Measurements from ENCODE around the gene PIK3R5. TPM values are rescaled to one million over a fixed set of nuclear protein-coding genes. Genes with fewer than 3 reads are reported as not detected.

Gene PIK3R5
- total RNA-seq, 1 experiment from 2014 or later = 2.5 TPM

GRCh38 chr17:8869114-8869815 is 96.2 kb downstream of the PIK3R5 start (continued):
- TF ChIP-seq CTCF (IDR thresholded peaks at IDR 0.05 in 2 of 3, conservative IDR thresholded peaks at IDR 0.05 in 1 of 3; ENCODE audit: borderline replicate concordance in 1 of 3, insufficient read depth in 1 of 3, low read depth in 2 of 3, low read length in 2 of 3) (no peak), ZNF274 (IDR thresholded peaks at IDR 0.05; ENCODE audit: low read depth, low read length) (no peak), SP1 (IDR thresholded peaks at IDR 0.05; ENCODE audit: low read depth) (no peak)

- intact Hi-C loops (cut with micrococcal nuclease) = no loop called here
- POLR2A ChIA-PET = interaction anchor here (1.1 kb wide), 1 partner anchor 485 kb away, joined by 3 read pairs; no protein-coding TSS in a partner anchor
- no TSS peak for BruUV-seq (replicated peaks)
- ATAC-seq = no peak
- Histone ChIP-seq H3K9me3 (ENCODE audit: control insufficient read depth in 1 of 2, insufficient read depth in 1 of 2, low read depth in 1 of 2, low read length in 2 of 2) (no peaks in the 10 kb centered on the region), H3K9ac (ENCODE audit: low read length) (no peak overlapping the region), H3K79me2 (ENCODE audit: insufficient read depth, low read length) (no peaks in the 10 kb centered on the region), H3K27me3 (ENCODE audit: insufficient read depth, low read length) (peaks cover 21% of the 10 kb centered on the region), H3K9me2 (ENCODE audit: insufficient read depth) (no peaks in the 10 kb centered on the region), H4K20me1 (ENCODE audit: insufficient read depth) (no peaks in the 10 kb centered on the region), H3K27ac (ENCODE audit: low read depth, low read length) (no peak overlapping the region), H3K4me2 (ENCODE audit: low read length) (no peak overlapping the region), H3K4me1 (ENCODE audit: control insufficient read depth in 1 of 2, insufficient read depth in 2 of 2, low read length in 2 of 2) (no peaks in the 10 kb centered on the region), H3K4me3 (replicated peaks in 1 of 2; ENCODE audit: low read depth in 1 of 2, low read length in 2 of 2) (no peak overlapping the region), H3K36me3 (ENCODE audit: control insufficient read depth in 1 of 2, insufficient read depth in 2 of 2, low read length in 2 of 2) (no peaks in the 10 kb centered on the region), H2AFZ (ENCODE audit: low read depth, low read length, poor library complexity, severe bottlenecking) (no peak overlapping the region)
- DNase-seq (ENCODE audit: low read depth, low spot score) = no peak
- CTCF ChIA-PET = no interaction called here
- RAD21 ChIA-PET (ENCODE audit: low non-redundant PET in 1 of 2, low total read pairs in 2 of 2, uncharacterized antibody in 2 of 2, unreplicated experiment in 2 of 2) = no interaction called here
- no peak for TF ChIP-seq EGR1 (IDR thresholded peaks at IDR 0.05; ENCODE audit: low read depth)
- TF ChIP-seq EZH2phosphoT487 (IDR thresholded peaks at IDR 0.05; ENCODE audit: borderline replicate concordance) = no peak
- no peak for TF ChIP-seq CTCF (IDR thresholded peaks at IDR 0.05 in 2 of 3, conservative IDR thresholded peaks at IDR 0.05 in 1 of 3; ENCODE audit: borderline replicate concordance in 1 of 3, insufficient read depth in 1 of 3, low read depth in 2 of 3, low read length in 2 of 3)
- TF ChIP-seq ZBTB33 (IDR thresholded peaks at IDR 0.05; ENCODE audit: extremely low read depth, insufficient replicate concordance, low read length) = no peak
- no peak for TF ChIP-seq POLR2AphosphoS5 (IDR thresholded peaks at IDR 0.05; ENCODE audit: low read depth, low read length)
- TF ChIP-seq SP1 (IDR thresholded peaks at IDR 0.05; ENCODE audit: low read depth) = no peak
Measured at GRCh38 chr17:8868529-8868951, 97.0 kb downstream of the PIK3R5 start.

Data from HCT116 (cell line).